HL-60 (cell line): ENCODE data around the gene ATP6V0D1.
"Not testable (repeated sequence)": the region's sequence is repeated elsewhere in the genome, so short reads cannot be mapped to it uniquely, and the experiment has no call there.

ENCODE experiments used
- CTCF ChIP-seq: IDR thresholded peaks from one replicate; pipeline ENCODE4 v1.5.1; 2011; ENCODE audit warnings: low read length, control low read depth, inconsistent platforms; ENCODE audit not compliant: insufficient read depth
- GABPA ChIP-seq: IDR thresholded peaks from 2 replicates; pipeline ENCODE4 v1.6.1; 2012; ENCODE audit warnings: low read depth
- POLR2AphosphoS5 ChIP-seq: IDR thresholded peaks from 2 replicates; pipeline ENCODE4 v1.6.1; 2012; ENCODE audit warnings: low read depth
- REST ChIP-seq: IDR thresholded peaks from 2 replicates; pipeline ENCODE4 v1.6.1; 2012; ENCODE audit warnings: low read depth; ENCODE audit not compliant: insufficient replicate concordance

GRCh38 chr16:67487561-67487960 is 6.6 kb upstream of the ATP6V0D1 start:
- not testable (repeated sequence) for TF ChIP-seq CTCF, REST, GABPA, POLR2AphosphoS5
